ENCODE results near the gene GPC1.

Gene GPC1

GRCh38 chr2:240432430-240432819 lies 3.0 kb upstream of the GPC1 start:
- no peak for DNase-seq

- peak; percentile 21 for DNase-seq
Measured at GRCh38 chr2:240432820-240433801, 2.4 kb upstream of the GPC1 start.

GRCh38 chr2:240433973-240434727 lies 1.3 kb upstream of the GPC1 start:
- peak; percentile 30 for DNase-seq

GRCh38 chr2:240434728-240435456 lies 571 bp upstream of the GPC1 start:
- peak; percentile 94 for DNase-seq

- peak; percentile 40 for DNase-seq
Measured at GRCh38 chr2:240435948-240436682, 652 bp downstream of the GPC1 start.

GRCh38 chr2:240436683-240437550 lies 1.5 kb downstream of the GPC1 start:
- DNase-seq, result peak; percentile 71

GRCh38 chr2:240437551-240437860 lies 2.0 kb downstream of the GPC1 start:
- peak; percentile 20 for DNase-seq

- peak; percentile 81 for DNase-seq
Measured at GRCh38 chr2:240437861-240438809, 2.7 kb downstream of the GPC1 start.

GRCh38 chr2:240438810-240439697 lies 3.6 kb downstream of the GPC1 start:
- DNase-seq, result peak; percentile 16

- DNase-seq, result peak; percentile 13
Measured at GRCh38 chr2:240439698-240440151, 4.3 kb downstream of the GPC1 start.

GRCh38 chr2:240440251-240440650 lies 4.8 kb downstream of the GPC1 start:
- DNase-seq, result no peak

- no peak for DNase-seq
Measured at GRCh38 chr2:240440704-240441320, 5.3 kb downstream of the GPC1 start.

- DNase-seq, result no peak
Measured at GRCh38 chr2:240441326-240441992, 6.0 kb downstream of the GPC1 start.

- no peak for DNase-seq
Measured at GRCh38 chr2:240441993-240442411, 6.5 kb downstream of the GPC1 start.

- DNase-seq, result no peak
Measured at GRCh38 chr2:240442891-240443715, 7.6 kb downstream of the GPC1 start.

- DNase-seq, result no peak
Measured at GRCh38 chr2:240443891-240444301, 8.4 kb downstream of the GPC1 start.

- no peak for DNase-seq
Measured at GRCh38 chr2:240444464-240444863, 9.0 kb downstream of the GPC1 start.
